ENCODE results near the gene CIB4.
"Not testable (repeated sequence)": the region's sequence is repeated elsewhere in the genome, so short reads cannot be mapped to it uniquely, and the experiment has no call there.

CIB4 gene

DNA sequence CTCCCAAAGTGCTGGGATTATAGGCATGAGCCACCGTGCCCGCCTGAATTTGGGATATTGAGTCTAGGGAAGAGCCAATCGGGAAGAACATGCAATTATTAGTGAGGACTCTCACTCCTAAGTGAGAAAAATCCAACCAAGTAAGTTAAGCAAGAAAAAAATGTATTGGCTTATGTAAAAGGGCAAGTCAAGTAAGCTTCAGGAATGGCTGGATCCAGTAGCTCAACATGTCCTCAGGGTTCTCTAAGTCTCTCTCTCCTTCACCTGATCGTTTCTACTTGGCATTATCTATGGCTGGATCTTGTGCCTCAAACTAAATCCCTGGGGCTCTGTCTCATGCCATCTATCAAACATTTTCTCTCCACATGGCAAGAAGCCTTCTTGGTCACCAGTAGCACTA is 16.1 kb upstream of the CIB4 start:
- Histone ChIP-seq H3K9me3 (ENCODE audit: insufficient read depth, low read length, severe bottlenecking) (peaks cover 16% of the 10 kb centered on the region), H2AFZ (ENCODE audit: low read depth, low read length) (no peak overlapping the region), H4K20me1 (ENCODE audit: insufficient read depth, low read length) (no peaks in the 10 kb centered on the region), H3K36me3 (ENCODE audit: insufficient read depth, low read length) (no peaks in the 10 kb centered on the region), H3K4me1 (ENCODE audit: insufficient read depth, low read length) (no peaks in the 10 kb centered on the region), H3K27ac (ENCODE audit: low read length) (no peak overlapping the region), H3K9ac (ENCODE audit: low read depth, low read length) (no peak overlapping the region), H3K4me3 (ENCODE audit: low read depth in 1 of 2, low read length in 2 of 2) (no peak overlapping the region), H3K79me2 (ENCODE audit: insufficient read depth, low read length) (no peaks in the 10 kb centered on the region), H3K27me3 (ENCODE audit: insufficient read depth, low read length, poor library complexity) (peaks cover 3% of the 10 kb centered on the region), H3K4me2 (ENCODE audit: insufficient read depth, low read length) (no peak overlapping the region)
- TF ChIP-seq EZH2 (IDR thresholded peaks at IDR 0.05; ENCODE audit: borderline replicate concordance, low read depth, low read length, severe bottlenecking) = no peak
- TF ChIP-seq CTCF (IDR thresholded peaks at IDR 0.05; ENCODE audit: borderline replicate concordance, extremely low read depth, low read length, poor library complexity, severe bottlenecking) = no peak
- DNase-seq (no peak), ATAC-seq (ENCODE audit: insufficient read depth, low read depth) (no peak)

DNA sequence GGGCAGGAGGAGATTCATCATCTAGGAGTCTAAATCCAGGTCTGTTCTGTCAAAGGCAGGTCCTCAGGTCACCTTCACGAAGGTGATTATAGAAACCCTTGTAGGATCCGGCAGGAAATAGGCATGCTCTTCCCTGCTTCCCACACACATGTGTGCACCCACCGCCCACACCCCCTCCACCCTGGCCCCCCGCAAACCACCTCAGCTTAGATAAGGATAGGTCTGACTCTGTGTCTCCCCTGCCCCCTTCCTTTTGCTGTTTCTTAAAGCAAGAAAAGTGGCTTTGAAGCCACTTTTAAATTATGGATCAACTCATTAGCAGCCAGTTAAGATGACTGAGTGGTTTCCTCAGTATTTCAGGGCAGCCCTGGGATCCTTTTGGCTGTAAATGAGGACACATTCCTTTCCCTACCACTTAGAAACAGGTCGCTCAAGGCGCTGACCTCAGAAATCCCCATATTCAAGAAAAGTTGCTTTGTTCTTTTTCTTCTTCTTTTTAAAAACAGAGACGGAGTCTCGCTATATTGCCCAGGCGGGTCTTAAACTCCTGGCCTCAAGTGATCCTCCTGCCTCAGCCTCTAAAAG is 14.5 kb upstream of the CIB4 start:
- H3K4me1 ChIP-seq (ENCODE audit: insufficient read depth, low read length) = no peaks in the 10 kb centered on the region
- no peaks in the 10 kb centered on the region for H4K20me1 ChIP-seq (ENCODE audit: insufficient read depth, low read length)
- no peaks in the 10 kb centered on the region for H3K79me2 ChIP-seq (ENCODE audit: insufficient read depth, low read length)
- H3K36me3 ChIP-seq (ENCODE audit: insufficient read depth, low read length) = no peaks in the 10 kb centered on the region
- no peak overlapping the region for H3K27ac ChIP-seq (ENCODE audit: low read length)
- no peak for ATAC-seq (ENCODE audit: insufficient read depth, low read depth)
- DNase-seq = no peak
- no peak overlapping the region for H3K9ac ChIP-seq (ENCODE audit: low read depth, low read length)
- H3K27me3 ChIP-seq (ENCODE audit: insufficient read depth, low read length, poor library complexity) = peaks cover 3% of the 10 kb centered on the region
- H3K9me3 ChIP-seq (ENCODE audit: insufficient read depth, low read length, severe bottlenecking) = peaks cover 16% of the 10 kb centered on the region
- no peak overlapping the region for H3K4me3 ChIP-seq (ENCODE audit: low read depth in 1 of 2, low read length in 2 of 2)
- no peak overlapping the region for H3K4me2 ChIP-seq (ENCODE audit: insufficient read depth, low read length)
- TF ChIP-seq CTCF (IDR thresholded peaks at IDR 0.05; ENCODE audit: borderline replicate concordance, extremely low read depth, low read length, poor library complexity, severe bottlenecking) = no peak
- TF ChIP-seq EZH2 (IDR thresholded peaks at IDR 0.05; ENCODE audit: borderline replicate concordance, low read depth, low read length, severe bottlenecking) = no peak
- no peak overlapping the region for H2AFZ ChIP-seq (ENCODE audit: low read depth, low read length)

- not testable (repeated sequence) for H3K4me2 ChIP-seq (ENCODE audit: insufficient read depth, low read length); H3K27me3 ChIP-seq (ENCODE audit: insufficient read depth, low read length, poor library complexity); ATAC-seq (ENCODE audit: insufficient read depth, low read depth); DNase-seq; H3K4me1 ChIP-seq (ENCODE audit: insufficient read depth, low read length); H2AFZ ChIP-seq (ENCODE audit: low read depth, low read length); H3K9ac ChIP-seq (ENCODE audit: low read depth, low read length); H3K79me2 ChIP-seq (ENCODE audit: insufficient read depth, low read length); H4K20me1 ChIP-seq (ENCODE audit: insufficient read depth, low read length); H3K4me3 ChIP-seq (ENCODE audit: low read depth in 1 of 2, low read length in 2 of 2); H3K27ac ChIP-seq (ENCODE audit: low read length); H3K36me3 ChIP-seq (ENCODE audit: insufficient read depth, low read length)
- peaks cover 11% of the 10 kb centered on the region for H3K9me3 ChIP-seq (ENCODE audit: insufficient read depth, low read length, severe bottlenecking)
Observed at GRCh38 chr2:26655120-26655519, 14.0 kb upstream of the CIB4 start.

DNA sequence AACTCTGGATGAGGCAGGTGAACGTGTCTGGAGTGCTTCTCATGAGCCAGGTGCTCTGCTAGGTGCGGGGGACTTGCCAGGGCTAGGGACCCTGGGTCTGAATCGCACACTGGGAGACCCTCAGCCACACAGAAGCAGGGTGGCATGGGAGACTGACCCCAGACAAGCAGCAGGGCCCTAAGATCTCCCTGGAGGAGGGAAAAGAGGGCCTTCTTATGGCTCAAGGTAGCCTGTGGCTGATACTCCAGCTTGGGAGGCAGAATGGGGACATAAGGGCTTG is 12.8 kb upstream of the CIB4 start:
- Histone ChIP-seq H3K9me3 (ENCODE audit: insufficient read depth, low read length, severe bottlenecking) (peaks cover 4% of the 10 kb centered on the region), H3K4me3 (ENCODE audit: low read depth in 1 of 2, low read length in 2 of 2) (no peak overlapping the region), H4K20me1 (ENCODE audit: insufficient read depth, low read length) (no peaks in the 10 kb centered on the region), H3K27ac (ENCODE audit: low read length) (no peak overlapping the region), H3K4me2 (ENCODE audit: insufficient read depth, low read length) (no peak overlapping the region), H3K9ac (ENCODE audit: low read depth, low read length) (no peak overlapping the region), H3K79me2 (ENCODE audit: insufficient read depth, low read length) (no peaks in the 10 kb centered on the region), H3K4me1 (ENCODE audit: insufficient read depth, low read length) (no peaks in the 10 kb centered on the region), H3K36me3 (ENCODE audit: insufficient read depth, low read length) (no peaks in the 10 kb centered on the region), H2AFZ (ENCODE audit: low read depth, low read length) (no peak overlapping the region), H3K27me3 (ENCODE audit: insufficient read depth, low read length, poor library complexity) (peaks cover 3% of the 10 kb centered on the region)
- DNase-seq (no peak), ATAC-seq (ENCODE audit: insufficient read depth, low read depth) (no peak)
- TF ChIP-seq CTCF (IDR thresholded peaks at IDR 0.05; ENCODE audit: borderline replicate concordance, extremely low read depth, low read length, poor library complexity, severe bottlenecking) = no peak
- no peak for TF ChIP-seq EZH2 (IDR thresholded peaks at IDR 0.05; ENCODE audit: borderline replicate concordance, low read depth, low read length, severe bottlenecking)

Measured in DND-41 (cell line).